Omental fat pad (tissue), 4 donors: ENCODE data around the gene MYL9. TPM values are rescaled to one million over a fixed set of nuclear protein-coding genes. Genes with fewer than 3 reads are reported as not detected.

ENCODE experiments used
- ATAC-seq: fragments of 150-250 bp; one replicate; pipeline ENCODE4 v1.9.1; 2016; ENCODE audit warnings: mild to moderate bottlenecking, moderate library complexity; ENCODE audit not compliant: low FRiP score
- DNase-seq: peaks from one replicate; pipeline ENCODE4 v3.0.0-alpha.2; 2019; ENCODE audit warnings: low spot score
- total RNA-seq, 4 donors: library from RNA; depleted of rRNA; stranded (reverse); fragments of >200 nt; gene quantifications; one replicate each; pipeline ENCODE4 v1.1.0, GENCODE V29; 2016
- TF ChIP-seq, protein P1 (sequence below), 3 donors: fragments of 450-650 bp; IDR thresholded peaks; one replicate each; pipeline ENCODE4 v1.5.1; 2016 to 2017; ENCODE audit warnings: antibody characterized with exemption in 3 of 3, mild to moderate bottlenecking in 3 of 3, moderate library complexity in 2 of 3

Gene MYL9
- total RNA-seq, 4 donors from 2014 or later, result 57.0 to 145 (median 102) TPM

DNA sequence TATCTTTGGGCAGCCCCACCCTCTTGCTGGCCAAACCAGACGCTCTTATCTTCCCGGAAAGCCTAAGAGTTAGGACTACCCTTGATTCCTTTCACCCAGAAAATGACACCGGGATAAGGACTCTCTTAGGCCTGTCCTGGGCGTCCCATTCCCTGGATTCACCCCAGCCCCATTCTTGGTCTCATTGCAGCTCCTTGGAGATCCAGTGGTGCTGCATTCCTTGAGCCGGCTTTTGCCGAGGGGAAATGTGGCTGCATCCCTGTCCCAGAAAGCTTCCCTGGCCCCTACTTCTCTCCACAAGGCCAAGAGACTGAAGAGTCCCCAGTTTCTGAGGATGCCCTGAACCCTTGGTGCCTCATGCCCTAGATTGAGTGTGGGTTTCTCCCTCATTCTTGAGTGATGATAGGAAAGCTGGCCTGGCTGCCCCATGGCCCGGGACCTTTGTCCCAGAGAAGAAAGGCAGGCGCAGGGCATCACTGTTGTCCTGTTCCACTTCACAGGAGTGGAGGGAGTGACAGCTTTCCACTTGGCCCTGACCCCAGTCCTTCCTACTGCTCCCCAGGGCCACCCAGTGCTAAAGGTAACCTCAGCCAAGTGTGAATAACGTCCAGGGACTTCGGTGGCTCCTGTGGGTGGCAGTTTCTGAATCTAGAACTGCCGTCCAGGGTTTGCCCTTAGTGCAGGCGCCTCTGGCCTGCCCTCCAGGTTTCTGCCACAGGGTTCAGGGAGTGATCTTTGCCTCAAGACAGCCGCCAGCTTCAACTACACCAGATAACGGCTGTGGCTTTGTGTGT, 42.7 kb upstream of the MYL9 start:
- ATAC-seq (no peak), DNase-seq (no peak)
- TF ChIP-seq, protein P1, sequence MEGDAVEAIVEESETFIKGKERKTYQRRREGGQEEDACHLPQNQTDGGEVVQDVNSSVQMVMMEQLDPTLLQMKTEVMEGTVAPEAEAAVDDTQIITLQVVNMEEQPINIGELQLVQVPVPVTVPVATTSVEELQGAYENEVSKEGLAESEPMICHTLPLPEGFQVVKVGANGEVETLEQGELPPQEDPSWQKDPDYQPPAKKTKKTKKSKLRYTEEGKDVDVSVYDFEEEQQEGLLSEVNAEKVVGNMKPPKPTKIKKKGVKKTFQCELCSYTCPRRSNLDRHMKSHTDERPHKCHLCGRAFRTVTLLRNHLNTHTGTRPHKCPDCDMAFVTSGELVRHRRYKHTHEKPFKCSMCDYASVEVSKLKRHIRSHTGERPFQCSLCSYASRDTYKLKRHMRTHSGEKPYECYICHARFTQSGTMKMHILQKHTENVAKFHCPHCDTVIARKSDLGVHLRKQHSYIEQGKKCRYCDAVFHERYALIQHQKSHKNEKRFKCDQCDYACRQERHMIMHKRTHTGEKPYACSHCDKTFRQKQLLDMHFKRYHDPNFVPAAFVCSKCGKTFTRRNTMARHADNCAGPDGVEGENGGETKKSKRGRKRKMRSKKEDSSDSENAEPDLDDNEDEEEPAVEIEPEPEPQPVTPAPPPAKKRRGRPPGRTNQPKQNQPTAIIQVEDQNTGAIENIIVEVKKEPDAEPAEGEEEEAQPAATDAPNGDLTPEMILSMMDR (IDR thresholded peaks at IDR 0.05), result no peak

DNA sequence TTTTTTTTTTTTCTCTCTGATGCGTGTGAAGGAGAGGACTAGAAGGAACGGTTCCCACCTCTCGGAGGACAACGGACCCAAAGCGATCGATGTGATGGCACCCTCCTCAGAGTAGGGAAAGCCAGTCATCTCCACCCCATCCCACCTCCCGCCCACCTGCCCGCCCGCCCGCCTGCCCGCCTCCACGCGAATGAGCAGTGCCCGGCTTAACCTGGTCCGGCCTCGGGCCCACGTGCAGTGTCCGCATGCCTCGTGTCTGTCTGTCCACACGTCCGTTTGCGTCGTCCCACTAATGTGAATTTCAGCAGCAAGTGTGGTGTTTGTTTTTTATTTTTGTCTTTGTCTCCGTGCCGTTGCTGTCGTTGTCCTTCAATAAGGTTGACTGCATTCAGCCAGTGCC, 42.1 kb upstream of the MYL9 start:
- TF ChIP-seq, protein P1 (IDR thresholded peaks at IDR 0.05), result no peak

DNA sequence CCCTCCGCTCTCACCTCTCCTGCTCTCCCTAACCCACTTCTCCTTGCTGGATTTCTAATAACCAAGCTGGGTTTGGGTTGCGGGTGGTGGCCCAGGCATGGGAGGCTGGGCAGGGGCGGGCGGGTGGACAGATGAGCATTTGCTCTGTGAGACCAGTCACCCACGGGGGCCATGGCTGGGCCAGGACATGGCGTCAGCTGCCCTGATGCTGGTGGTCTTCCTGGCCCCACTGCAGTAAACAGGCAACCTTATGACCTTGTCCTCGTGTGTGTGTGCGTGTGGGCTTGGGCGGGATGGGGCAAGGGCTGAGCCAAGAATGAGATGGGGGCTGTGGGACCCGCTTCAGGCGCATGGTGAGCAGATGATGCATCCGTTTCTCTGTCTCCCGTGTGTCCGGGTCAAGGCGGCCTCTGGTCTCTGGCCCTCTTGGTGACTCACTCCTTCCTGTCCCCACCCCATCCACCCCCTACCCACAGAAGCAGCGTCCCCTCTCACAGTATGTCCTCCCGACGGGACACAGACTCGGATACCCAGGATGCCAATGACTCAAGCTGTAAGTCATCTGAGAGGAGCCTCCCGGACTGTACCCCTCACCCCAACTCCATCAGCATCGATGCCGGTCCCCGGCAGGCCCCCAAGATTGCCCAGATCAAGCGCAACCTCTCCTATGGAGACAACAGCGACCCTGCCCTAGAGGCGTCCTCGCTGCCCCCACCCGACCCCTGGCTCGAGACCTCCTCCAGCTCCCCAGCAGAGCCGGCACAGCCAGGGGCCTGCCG, 41.4 kb upstream of the MYL9 start:
- DNase-seq (no peak), ATAC-seq (no peak)
- TF ChIP-seq, protein P1 (IDR thresholded peaks at IDR 0.05), result no peak

More for the DNA sequence above, 42.1 kb upstream of the MYL9 start:
- DNase-seq (no peak), ATAC-seq (no peak)

DNA sequence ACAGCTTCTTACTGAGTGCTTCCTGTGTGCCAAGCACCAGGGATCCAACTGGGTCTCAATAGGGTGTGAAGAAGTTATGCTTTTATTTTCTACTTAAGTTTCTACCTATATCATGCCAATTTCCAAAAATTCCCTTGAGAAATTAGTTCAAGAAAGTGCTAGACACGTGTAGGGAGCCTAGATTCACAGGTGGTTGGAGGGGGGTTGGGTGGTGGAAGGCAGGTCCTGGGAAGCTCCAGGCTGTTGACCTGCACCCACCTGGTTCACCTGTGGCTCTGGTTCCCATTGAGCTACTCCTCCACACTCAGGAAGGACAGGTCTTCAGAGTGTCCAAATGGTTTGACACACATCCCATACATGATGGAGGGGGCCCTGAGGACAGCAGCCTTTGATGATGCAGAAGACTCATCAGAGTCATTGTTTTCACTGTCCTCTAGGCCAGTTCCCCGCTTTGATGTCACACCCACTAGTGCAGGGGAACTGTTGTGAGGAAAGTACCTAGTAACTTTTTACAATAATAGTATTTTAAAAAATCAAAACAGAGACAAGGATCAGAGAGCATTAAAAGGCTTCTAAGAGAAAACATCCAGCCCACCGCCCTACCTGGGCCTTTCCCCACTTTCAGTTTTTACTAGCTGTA, 39.8 kb upstream of the MYL9 start:
- ATAC-seq (no peak), DNase-seq (no peak)
- TF ChIP-seq, protein P1 (IDR thresholded peaks at IDR 0.05), result no peak

DNA sequence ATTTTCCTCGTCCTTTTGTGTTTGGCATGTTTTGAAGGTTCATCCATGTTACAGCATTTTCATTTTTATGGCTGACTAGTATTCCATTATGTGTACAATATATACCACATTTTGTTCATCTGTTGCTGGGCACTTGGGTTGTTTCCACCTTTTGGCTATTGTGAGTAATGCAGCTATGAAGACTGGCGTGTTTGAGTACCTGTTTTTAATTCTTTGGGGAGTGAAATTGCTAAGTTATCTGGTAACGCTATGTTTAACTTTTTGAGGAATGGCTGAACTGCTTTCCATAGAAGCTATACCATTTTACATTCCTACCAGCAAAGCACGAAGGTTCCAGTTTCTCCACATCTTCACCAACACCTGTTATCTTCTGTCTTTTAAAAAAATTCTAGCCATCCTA, 37.0 kb upstream of the MYL9 start:
- ATAC-seq (no peak), DNase-seq (no peak)
- TF ChIP-seq, protein P1 (IDR thresholded peaks at IDR 0.05), result no peak

DNA sequence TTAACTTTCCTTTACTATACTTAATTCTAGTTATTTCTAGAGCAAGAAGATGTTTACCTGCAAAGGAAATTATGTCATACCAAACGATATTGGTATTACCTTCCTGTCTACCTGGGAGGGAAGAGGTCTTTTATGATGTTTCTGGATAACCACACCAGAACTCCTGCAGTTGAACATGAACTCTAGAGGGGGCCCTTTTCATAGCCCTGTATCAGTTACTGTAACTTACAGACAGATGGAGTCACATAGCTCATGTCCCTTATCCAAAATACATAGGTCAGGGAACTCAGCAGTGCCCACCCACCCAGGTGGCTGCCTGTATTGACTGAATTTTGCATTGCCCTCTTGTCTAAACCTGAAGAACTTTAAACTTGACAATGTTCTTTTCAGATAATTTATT, 35.1 kb upstream of the MYL9 start:
- ATAC-seq, result no peak
- TF ChIP-seq, protein P1 (IDR thresholded peaks at IDR 0.05), result no peak
- DNase-seq, result no peak
